HUES64 (cell line): ENCODE data around the gene PPM1E.

Experiments
- H3K27ac ChIP-seq: 2 replicates; pipeline ENCODE4 v1.7.0; 2013; ENCODE audit warnings: low read depth, low read length, inconsistent platforms
- H3K27me3 ChIP-seq: 2 replicates; pipeline ENCODE4 v1.6.1; 2013; ENCODE audit warnings: mild to moderate bottlenecking, low read length; ENCODE audit not compliant: insufficient read depth
- H3K36me3 ChIP-seq: 2 replicates; pipeline ENCODE4 v1.6.1; 2013; ENCODE audit warnings: mild to moderate bottlenecking, low read length; ENCODE audit not compliant: insufficient read depth
- H3K4me1 ChIP-seq: 2 replicates; pipeline ENCODE4 v1.6.1; 2013; ENCODE audit warnings: mild to moderate bottlenecking, low read length, moderate library complexity; ENCODE audit not compliant: insufficient read depth
- H3K4me3 ChIP-seq: 2 replicates; pipeline ENCODE4 v1.5.1; 2013; ENCODE audit warnings: mild to moderate bottlenecking, low read length, moderate library complexity
- H3K9ac ChIP-seq: 2 replicates; pipeline ENCODE4 v1.6.1; 2013; ENCODE audit warnings: mild to moderate bottlenecking, low read depth, low read length
- H3K9me3 ChIP-seq: 2 replicates; pipeline ENCODE4 v1.6.1; 2013; ENCODE audit warnings: low read depth, low read length; ENCODE audit not compliant: insufficient read depth
- WGBS: fragments of 150-250, 120-280 bp; methylation state at CpG from one replicate; pipeline ENCODE4 v1.1.7; 2013; ENCODE audit warnings: missing lambda C conversion rate; 5-methylcytosine and 5-hydroxymethylcytosine counted together

Gene PPM1E

GRCh38 chr17:58998871-58999270, 243.2 kb downstream of the PPM1E start:
- H3K9ac ChIP-seq: no peak overlapping the region
- H3K27ac ChIP-seq: no peak overlapping the region
- 93% methylated on average over 4 of the region's 4 CpGs for WGBS

GRCh38 chr17:58999500-58999899, 243.8 kb downstream of the PPM1E start:
- no peaks in the 10 kb centered on the region for H3K27me3 ChIP-seq
- 100% methylated on average over 1 of the region's 1 CpG for WGBS
- H3K9ac ChIP-seq: no peak overlapping the region
- H3K9me3 ChIP-seq: no peaks in the 10 kb centered on the region
- H3K4me1 ChIP-seq: peaks cover 7% of the 10 kb centered on the region; the same call in 1 of the 2 replicates
- H3K36me3 ChIP-seq: peaks cover 41% of the 10 kb centered on the region
- no peak overlapping the region for H3K27ac ChIP-seq
- no peak overlapping the region for H3K4me3 ChIP-seq

More at GRCh38 chr17:58998871-58999270, 243.2 kb downstream of the PPM1E start:
- H3K36me3 ChIP-seq: peaks cover 41% of the 10 kb centered on the region
- no peak overlapping the region for H3K4me3 ChIP-seq
- no peaks in the 10 kb centered on the region for H3K27me3 ChIP-seq
- no peaks in the 10 kb centered on the region for H3K9me3 ChIP-seq
- H3K4me1 ChIP-seq: peaks cover 6% of the 10 kb centered on the region; the same call in 1 of the 2 replicates

GRCh38 chr17:59000022-59000421, 244.4 kb downstream of the PPM1E start:
- peaks cover 9% of the 10 kb centered on the region; the same call in 1 of the 2 replicates for H3K4me1 ChIP-seq
- H3K4me3 ChIP-seq: no peak overlapping the region
- no peak overlapping the region for H3K27ac ChIP-seq
- no peaks in the 10 kb centered on the region for H3K27me3 ChIP-seq
- H3K9ac ChIP-seq: no peak overlapping the region
- WGBS: 94% methylated on average over 1 of the region's 1 CpG
- peaks cover 41% of the 10 kb centered on the region for H3K36me3 ChIP-seq
- no peaks in the 10 kb centered on the region for H3K9me3 ChIP-seq

GRCh38 chr17:59001158-59001814, 245.6 kb downstream of the PPM1E start:
- Histone ChIP-seq H3K36me3 (peaks cover 49% of the 10 kb centered on the region), H3K9me3 (no peaks in the 10 kb centered on the region), H3K4me3 (no peak overlapping the region), H3K4me1 (peaks cover 9% of the 10 kb centered on the region; the same call in 1 of the 2 replicates), H3K9ac (no peak overlapping the region), H3K27ac (no peak overlapping the region), H3K27me3 (no peaks in the 10 kb centered on the region)
- 96% methylated on average over 10 of the region's 10 CpGs for WGBS

- 97% methylated on average over 3 of the region's 3 CpGs for WGBS
- Histone ChIP-seq H3K27ac (no peak overlapping the region), H3K36me3 (peaks cover 44% of the 10 kb centered on the region), H3K27me3 (no peaks in the 10 kb centered on the region), H3K4me1 (peaks cover 9% of the 10 kb centered on the region; the same call in 1 of the 2 replicates), H3K4me3 (no peak overlapping the region), H3K9ac (no peak overlapping the region), H3K9me3 (no peaks in the 10 kb centered on the region)
These were observed 246.5 kb downstream of the PPM1E start for GRCh38 chr17:59002126-59002525.

GRCh38 chr17:59002848-59003247, 247.2 kb downstream of the PPM1E start:
- no peaks in the 10 kb centered on the region for H3K9me3 ChIP-seq
- H3K27me3 ChIP-seq: no peaks in the 10 kb centered on the region
- H3K27ac ChIP-seq: 0 out of 2 replicates have a peak overlapping the region, but pooled peaks have one; percentile 18
- peaks cover 9% of the 10 kb centered on the region; the same call in 1 of the 2 replicates for H3K4me1 ChIP-seq
- H3K9ac ChIP-seq: no peak overlapping the region
- H3K4me3 ChIP-seq: no peak overlapping the region
- 98% methylated on average over 2 of the region's 2 CpGs for WGBS
- H3K36me3 ChIP-seq: peaks cover 40% of the 10 kb centered on the region

- Histone ChIP-seq H3K4me3 (no peak overlapping the region), H3K36me3 (peaks cover 40% of the 10 kb centered on the region), H3K9me3 (no peaks in the 10 kb centered on the region), H3K4me1 (peaks cover 9% of the 10 kb centered on the region; the same call in 1 of the 2 replicates), H3K27ac (no peak overlapping the region), H3K27me3 (no peaks in the 10 kb centered on the region), H3K9ac (no peak overlapping the region)
- WGBS: 94% methylated on average over 1 of the region's 1 CpG
These were observed 248.2 kb downstream of the PPM1E start for GRCh38 chr17:59003860-59004259.

GRCh38 chr17:59004338-59005111, 248.9 kb downstream of the PPM1E start:
- Histone ChIP-seq H3K27ac (no peak overlapping the region; the same call in 1 of the 2 replicates), H3K9ac (peak overlapping the region; percentile 41; the same call in 1 of the 2 replicates), H3K36me3 (peaks cover 35% of the 10 kb centered on the region), H3K27me3 (no peaks in the 10 kb centered on the region), H3K4me3 (no peak overlapping the region), H3K9me3 (no peaks in the 10 kb centered on the region), H3K4me1 (peaks cover 9% of the 10 kb centered on the region; the same call in 1 of the 2 replicates)
- 23% methylated on average over 2 of the region's 4 CpGs for WGBS

GRCh38 chr17:59007995-59008394, 252.3 kb downstream of the PPM1E start:
- Histone ChIP-seq H3K27me3 (no peaks in the 10 kb centered on the region), H3K4me1 (0 out of 2 replicates have a peak, but pooled peaks cover 5% of the 10 kb centered on the region), H3K4me3 (no peak overlapping the region), H3K27ac (no peak overlapping the region), H3K9me3 (no peaks in the 10 kb centered on the region), H3K9ac (no peak overlapping the region), H3K36me3 (peaks cover 53% of the 10 kb centered on the region)
- WGBS: 93% methylated on average over 2 of the region's 2 CpGs

GRCh38 chr17:59008737-59009136, 253.1 kb downstream of the PPM1E start:
- peaks cover 60% of the 10 kb centered on the region for H3K36me3 ChIP-seq
- 0 out of 2 replicates have a peak, but pooled peaks cover 5% of the 10 kb centered on the region for H3K4me1 ChIP-seq
- WGBS: 83% methylated on average over 2 of the region's 2 CpGs
- H3K27me3 ChIP-seq: no peaks in the 10 kb centered on the region
- no peak overlapping the region for H3K9ac ChIP-seq
- H3K9me3 ChIP-seq: no peaks in the 10 kb centered on the region
- no peak overlapping the region for H3K27ac ChIP-seq
- no peak overlapping the region for H3K4me3 ChIP-seq

GRCh38 chr17:59010026-59010425, 254.4 kb downstream of the PPM1E start:
- peaks cover 69% of the 10 kb centered on the region for H3K36me3 ChIP-seq
- no peak overlapping the region for H3K27ac ChIP-seq
- no peak overlapping the region for H3K4me3 ChIP-seq
- H3K9me3 ChIP-seq: no peaks in the 10 kb centered on the region
- H3K4me1 ChIP-seq: no peaks in the 10 kb centered on the region
- 91% methylated on average over 2 of the region's 2 CpGs for WGBS
- no peaks in the 10 kb centered on the region for H3K27me3 ChIP-seq
- H3K9ac ChIP-seq: no peak overlapping the region
